SK-N-MC (cell line): ENCODE data around the gene GRAMD1B.

Source experiments
- DNase-seq: peaks from one replicate; pipeline ENCODE4 v3.0.0-alpha.2; 2011; ENCODE audit warnings: low read depth, low spot score
- H3K27ac ChIP-seq: fragments of 200-600 bp; sonication (generic); 2 replicates; pipeline ENCODE4 v1.5.1; 2016; ENCODE audit warnings: mixed run types
- H3K36me3 ChIP-seq: fragments of 200-600 bp; sonication (generic); 2 replicates; pipeline ENCODE4 v1.6.1; 2017; ENCODE audit warnings: antibody characterized with exemption, low read length, mixed read lengths; ENCODE audit not compliant: insufficient read depth
- H3K4me3 ChIP-seq: fragments of 200-600 bp; sonication (generic); 2 replicates; pipeline ENCODE4 v1.5.1; 2016
- H3K9ac ChIP-seq: fragments of 200-600 bp; sonication (generic); 2 replicates; pipeline ENCODE4 v1.8.0; 2017; ENCODE audit warnings: mixed run types, mixed read lengths; ENCODE audit not compliant: insufficient read length
- H3K9me3 ChIP-seq: fragments of 200-600 bp; sonication (generic); 2 replicates; pipeline ENCODE4 v1.6.1; 2017; ENCODE audit warnings: low read depth, mild to moderate bottlenecking, antibody characterized with exemption, low read length, moderate library complexity, mixed read lengths
- EZH2 ChIP-seq: fragments of 200-600 bp; sonication (generic); IDR thresholded peaks from one replicate; pipeline ENCODE4 v1.6.1; 2017; ENCODE audit warnings: antibody characterized with exemption
- FOXP2 ChIP-seq: optimal IDR thresholded peaks from 2 replicates; pipeline ENCODE3; 2011; ENCODE audit warnings: mild to moderate bottlenecking, moderate library complexity; ENCODE audit not compliant: insufficient read depth; ENCODE audit errors: extremely low read length, control extremely low read depth
- POLR2AphosphoS5 ChIP-seq: IDR thresholded peaks from 2 replicates; pipeline ENCODE4 v1.6.1; 2012; ENCODE audit warnings: mild to moderate bottlenecking, low read depth, low read length, borderline replicate concordance

GRAMD1B gene

GRCh38 chr11:123580557-123581275 lies 150.6 kb downstream of the GRAMD1B start:
- Histone ChIP-seq H3K9ac (no peak overlapping the region), H3K36me3 (no peaks in the 10 kb centered on the region), H3K9me3 (no peaks in the 10 kb centered on the region), H3K4me3 (no peak overlapping the region), H3K27ac (no peak overlapping the region)
- DNase-seq = no peak
- no peak for TF ChIP-seq EZH2
- no peak for TF ChIP-seq FOXP2
- no peak for TF ChIP-seq POLR2AphosphoS5

GRCh38 chr11:123581651-123582399 lies 151.8 kb downstream of the GRAMD1B start:
- TF ChIP-seq FOXP2 = no peak
- no peak for TF ChIP-seq EZH2
- TF ChIP-seq POLR2AphosphoS5 = no peak
- Histone ChIP-seq H3K9ac (no peak overlapping the region), H3K9me3 (no peaks in the 10 kb centered on the region), H3K27ac (no peak overlapping the region), H3K4me3 (no peak overlapping the region), H3K36me3 (no peaks in the 10 kb centered on the region)
- DNase-seq = no peak

- no peak overlapping the region for H3K9ac ChIP-seq
- TF ChIP-seq POLR2AphosphoS5 (no peak), EZH2 (no peak), FOXP2 (no peak)
- DNase-seq = no peak
Measured at GRCh38 chr11:123582992-123583504, 153.0 kb downstream of the GRAMD1B start.

DNA sequence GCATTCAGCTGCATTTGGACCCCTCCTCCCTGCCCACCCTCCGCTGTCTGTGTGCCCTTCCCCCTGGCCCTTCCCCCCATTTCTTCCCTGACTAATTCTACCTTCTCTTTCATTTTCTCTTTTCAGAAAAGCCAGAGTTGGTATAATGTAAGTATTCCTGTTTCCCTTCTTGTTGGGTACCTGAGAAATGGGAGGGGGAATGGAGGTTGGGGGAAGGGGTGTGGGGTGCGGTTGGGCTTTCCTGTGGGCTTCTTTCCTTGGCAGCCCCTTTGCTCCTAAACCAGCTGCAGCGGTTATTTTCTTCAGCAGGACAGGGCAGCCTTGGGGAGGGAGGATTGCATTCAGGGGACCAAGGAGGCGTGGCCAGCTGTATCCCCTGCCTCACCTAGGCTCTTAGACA lies 154.1 kb downstream of the GRAMD1B start:
- Histone ChIP-seq H3K27ac (no peak overlapping the region), H3K36me3 (no peaks in the 10 kb centered on the region), H3K4me3 (no peak overlapping the region), H3K9me3 (no peaks in the 10 kb centered on the region), H3K9ac (no peak overlapping the region)
- no peak for TF ChIP-seq EZH2
- TF ChIP-seq FOXP2 = no peak
- TF ChIP-seq POLR2AphosphoS5 = no peak
- no peak for DNase-seq

More at GRCh38 chr11:123582992-123583504, 153.0 kb downstream of the GRAMD1B start:
- Histone ChIP-seq H3K27ac (no peak overlapping the region), H3K36me3 (no peaks in the 10 kb centered on the region), H3K9me3 (no peaks in the 10 kb centered on the region), H3K4me3 (no peak overlapping the region)

DNA sequence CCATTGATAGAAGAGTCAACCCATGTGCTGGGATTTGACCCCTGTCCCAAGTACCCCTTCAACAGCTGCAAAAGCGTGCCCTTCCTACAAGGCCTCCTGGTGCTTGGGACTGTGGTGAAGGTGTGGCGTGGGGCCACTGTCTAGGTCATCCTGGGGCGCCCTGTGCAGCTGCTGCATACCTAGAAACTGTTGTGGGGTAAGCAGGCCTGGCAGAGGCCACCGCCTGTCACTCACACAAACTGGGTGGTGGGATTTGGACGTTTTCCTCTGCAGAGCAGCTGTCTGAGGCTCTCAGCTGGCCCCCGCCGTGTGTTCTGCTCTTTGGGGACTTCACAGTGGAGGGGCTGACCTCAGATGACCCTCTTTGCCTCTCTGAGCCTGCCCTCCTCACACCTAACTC lies 154.7 kb downstream of the GRAMD1B start:
- Histone ChIP-seq H3K9ac (no peak overlapping the region), H3K36me3 (no peaks in the 10 kb centered on the region), H3K27ac (no peak overlapping the region), H3K9me3 (no peaks in the 10 kb centered on the region), H3K4me3 (no peak overlapping the region)
- DNase-seq = no peak
- TF ChIP-seq EZH2 = no peak
- TF ChIP-seq POLR2AphosphoS5 = no peak
- no peak for TF ChIP-seq FOXP2

- Histone ChIP-seq H3K36me3 (no peaks in the 10 kb centered on the region), H3K27ac (no peak overlapping the region), H3K9ac (no peak overlapping the region), H3K4me3 (no peak overlapping the region), H3K9me3 (no peaks in the 10 kb centered on the region)
- TF ChIP-seq POLR2AphosphoS5 (no peak), EZH2 (no peak), FOXP2 (no peak)
- DNase-seq = no peak
Measured at GRCh38 chr11:123585206-123585605, 155.1 kb downstream of the GRAMD1B start.

DNA sequence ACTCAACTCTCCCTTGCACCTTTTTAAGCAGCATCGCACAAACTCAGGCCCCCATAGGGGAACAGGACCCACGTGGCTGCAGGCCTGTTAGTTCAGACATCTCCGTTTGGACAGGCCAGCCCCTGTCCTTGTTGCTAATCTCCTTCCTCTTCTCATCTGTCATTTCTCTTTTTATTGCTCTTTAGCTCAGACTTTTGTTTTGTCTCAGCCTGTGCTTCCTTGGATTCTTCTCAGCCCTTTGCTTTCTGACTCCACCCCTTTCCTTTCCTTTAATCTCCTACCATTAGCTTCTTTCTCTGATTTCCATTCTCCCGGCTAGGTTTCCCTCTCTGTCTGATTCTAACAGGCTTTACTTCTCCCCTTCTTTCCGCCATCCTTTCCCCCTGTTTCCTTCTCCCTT lies 155.6 kb downstream of the GRAMD1B start:
- no peak for DNase-seq
- H3K9me3 ChIP-seq = no peaks in the 10 kb centered on the region
- no peak overlapping the region for H3K27ac ChIP-seq
- no peak overlapping the region for H3K4me3 ChIP-seq
- H3K9ac ChIP-seq = no peak overlapping the region
- H3K36me3 ChIP-seq = no peaks in the 10 kb centered on the region
- no peak for TF ChIP-seq EZH2
- no peak for TF ChIP-seq FOXP2
- TF ChIP-seq POLR2AphosphoS5 = no peak

DNA sequence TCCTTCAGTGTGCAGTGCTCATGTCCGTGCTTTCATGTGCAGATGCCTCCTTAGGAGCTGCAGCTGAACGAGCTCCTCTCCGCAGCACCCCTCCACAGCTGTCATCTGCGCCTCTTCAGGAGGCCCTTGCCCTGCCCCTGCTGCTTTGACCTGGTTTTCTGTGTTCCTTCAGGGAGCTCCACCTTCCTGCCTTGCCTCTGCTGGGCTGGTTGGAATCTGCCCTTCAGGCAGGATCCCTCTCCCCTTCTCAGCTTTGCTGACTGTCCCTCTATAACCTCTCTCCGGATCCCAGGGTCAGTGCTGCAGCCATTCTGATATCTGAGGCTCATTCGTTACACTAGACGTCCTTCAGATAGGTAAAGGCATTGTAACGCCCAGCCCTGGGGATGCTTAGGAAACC lies 156.5 kb downstream of the GRAMD1B start:
- H3K9me3 ChIP-seq = no peaks in the 10 kb centered on the region
- no peaks in the 10 kb centered on the region for H3K36me3 ChIP-seq
- no peak for DNase-seq
- H3K9ac ChIP-seq = no peak overlapping the region
- no peak overlapping the region for H3K27ac ChIP-seq
- TF ChIP-seq EZH2 = no peak
- no peak for TF ChIP-seq FOXP2
- no peak for TF ChIP-seq POLR2AphosphoS5
- H3K4me3 ChIP-seq = no peak overlapping the region

GRCh38 chr11:123587044-123587443 lies 157.0 kb downstream of the GRAMD1B start:
- Histone ChIP-seq H3K9me3 (no peaks in the 10 kb centered on the region), H3K9ac (no peak overlapping the region), H3K36me3 (no peaks in the 10 kb centered on the region), H3K27ac (no peak overlapping the region), H3K4me3 (no peak overlapping the region)
- no peak for TF ChIP-seq POLR2AphosphoS5
- TF ChIP-seq EZH2 = no peak
- TF ChIP-seq FOXP2 = no peak
- no peak for DNase-seq
